GM18511 (cell line): ENCODE results near the gene RAD1.
"Not testable (repeated sequence)": the region's sequence is repeated elsewhere in the genome, so short reads cannot be mapped to it uniquely, and the experiment has no call there.

Experiments used
- ATAC-seq: cut with Tn5 transposase; IDR thresholded peaks from one replicate; pipeline ENCODE4 v1.9.1; 2021; ENCODE audit warnings: mild to moderate bottlenecking, moderate library complexity; ENCODE audit not compliant: unreplicated experiment

The RAD1 gene, protein sequence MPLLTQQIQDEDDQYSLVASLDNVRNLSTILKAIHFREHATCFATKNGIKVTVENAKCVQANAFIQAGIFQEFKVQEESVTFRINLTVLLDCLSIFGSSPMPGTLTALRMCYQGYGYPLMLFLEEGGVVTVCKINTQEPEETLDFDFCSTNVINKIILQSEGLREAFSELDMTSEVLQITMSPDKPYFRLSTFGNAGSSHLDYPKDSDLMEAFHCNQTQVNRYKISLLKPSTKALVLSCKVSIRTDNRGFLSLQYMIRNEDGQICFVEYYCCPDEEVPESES

DNA sequence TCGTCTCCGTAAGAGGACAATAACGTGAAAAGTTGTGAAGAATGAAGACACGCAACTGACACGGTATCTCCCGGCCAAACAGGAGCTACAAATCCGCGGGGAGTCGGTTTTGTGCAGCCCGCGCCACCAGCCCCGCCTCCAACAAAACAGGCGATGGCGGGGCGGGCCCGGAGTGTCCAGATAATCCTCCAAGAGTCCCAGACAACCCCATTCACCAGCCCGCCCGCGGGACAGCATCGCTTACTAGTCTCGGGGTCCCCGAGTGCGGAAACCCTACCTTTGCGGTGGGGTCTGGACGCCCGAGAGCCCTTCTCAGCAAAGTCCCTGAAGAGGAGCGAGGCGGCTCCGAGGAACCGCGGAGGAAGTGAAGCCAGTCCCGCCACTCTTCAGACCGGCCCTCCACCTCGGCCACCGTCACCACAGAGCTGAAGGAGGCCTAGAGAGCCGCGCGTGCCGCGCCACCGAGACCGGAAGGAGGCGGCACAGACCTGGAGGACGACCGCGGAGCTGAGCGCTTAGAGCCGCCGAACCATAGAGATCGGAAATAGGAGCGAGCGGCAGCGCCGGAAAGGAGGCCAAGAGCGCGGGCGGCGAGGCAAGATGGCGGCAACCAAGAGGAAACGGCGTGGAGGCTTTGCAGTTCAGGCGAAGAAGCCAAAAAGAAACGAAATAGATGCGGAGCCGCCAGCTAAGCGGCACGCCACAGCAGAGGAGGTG is at the start of gene RAD1, which contains the start of gene BRIX1:
Gene RAD1 (minus strand): TSS at position 366 of the 717 bp plus-strand sequence. CDS start 612 bp downstream, outside the sequence.
Gene BRIX1 (plus strand): TSS at position 573 of the 717 bp plus-strand sequence. CDS start 28 bp downstream, at position 601.
- peak; percentile 98 for ATAC-seq

DNA sequence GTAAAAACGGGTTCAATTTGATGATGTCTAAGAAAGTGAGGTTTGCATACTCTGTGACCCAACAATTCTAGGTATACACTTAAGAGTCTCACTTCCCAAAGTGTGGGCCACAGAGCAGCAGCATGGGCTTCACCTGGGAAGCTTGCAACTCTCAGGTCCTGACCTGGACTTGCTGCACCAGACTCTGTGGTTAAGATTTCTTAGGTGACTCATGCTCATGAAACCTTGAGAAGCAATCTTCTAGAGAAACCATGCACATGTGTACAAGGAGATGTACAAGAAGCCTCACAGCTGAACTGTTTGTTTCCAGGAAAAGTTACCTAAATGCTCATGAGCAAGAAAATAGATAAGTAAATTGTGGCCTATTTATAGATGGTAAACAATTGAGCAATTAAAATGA is 44.0 kb upstream of the RAD1 start:
- ATAC-seq = peak; percentile 93

DNA sequence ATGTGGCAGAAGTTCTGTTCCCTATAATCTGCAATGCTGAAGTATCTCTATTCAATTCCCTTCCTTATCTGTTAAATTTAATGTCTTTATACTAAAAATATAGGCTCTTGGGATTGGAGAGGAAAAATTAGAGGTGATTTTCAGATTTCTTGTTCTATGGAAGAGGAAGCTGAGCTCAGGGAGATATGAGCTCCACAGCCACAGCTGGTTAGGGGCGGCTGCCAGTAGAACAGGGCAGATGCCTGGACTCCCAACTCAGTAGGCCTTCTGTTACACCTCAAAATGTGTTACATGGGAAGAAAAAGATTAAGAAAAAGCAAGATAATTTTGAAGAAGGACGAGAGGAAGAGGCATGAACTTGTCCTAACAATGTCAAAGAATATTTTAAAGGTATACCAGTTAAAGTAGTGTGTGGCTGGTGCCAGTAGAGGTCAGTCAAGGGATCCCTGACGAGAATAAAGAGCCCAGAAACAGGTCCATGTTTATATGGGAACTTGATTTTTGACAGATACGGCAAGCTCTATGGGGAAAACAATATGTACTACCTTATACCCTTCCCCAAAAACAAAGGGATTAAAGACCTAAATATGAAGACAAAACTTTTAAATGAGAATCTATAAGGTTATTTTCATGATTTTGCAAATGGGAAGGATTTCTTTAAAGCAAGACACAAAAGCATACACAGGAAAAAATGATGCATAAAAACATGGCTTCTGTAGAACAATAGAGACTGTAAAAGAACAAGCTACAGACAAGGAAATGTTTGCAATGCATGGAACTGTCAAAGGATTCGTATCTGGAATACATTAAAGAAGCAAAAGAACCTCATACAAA is 42.8 kb upstream of the RAD1 start:
- no peak for ATAC-seq

DNA sequence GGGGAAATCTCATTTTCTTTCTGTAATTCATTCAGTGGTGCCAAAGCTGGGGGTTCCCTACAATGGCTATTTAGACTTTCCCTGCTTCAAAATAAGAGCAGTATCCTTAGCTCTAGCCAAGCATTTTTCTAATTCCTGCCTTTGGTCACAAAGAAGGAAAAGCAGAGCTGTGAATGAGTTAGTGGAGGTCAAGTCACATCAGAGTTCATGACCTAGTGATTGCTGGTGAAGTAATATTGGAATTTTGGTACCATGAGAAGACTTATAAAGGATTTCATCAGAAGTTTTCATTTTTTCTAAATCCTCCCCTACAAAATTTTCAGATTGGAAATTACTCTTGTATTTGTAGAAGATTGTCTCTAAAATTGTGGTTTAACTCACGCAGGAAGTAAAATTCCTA is 42.0 kb upstream of the RAD1 start:
- ATAC-seq = no peak

DNA sequence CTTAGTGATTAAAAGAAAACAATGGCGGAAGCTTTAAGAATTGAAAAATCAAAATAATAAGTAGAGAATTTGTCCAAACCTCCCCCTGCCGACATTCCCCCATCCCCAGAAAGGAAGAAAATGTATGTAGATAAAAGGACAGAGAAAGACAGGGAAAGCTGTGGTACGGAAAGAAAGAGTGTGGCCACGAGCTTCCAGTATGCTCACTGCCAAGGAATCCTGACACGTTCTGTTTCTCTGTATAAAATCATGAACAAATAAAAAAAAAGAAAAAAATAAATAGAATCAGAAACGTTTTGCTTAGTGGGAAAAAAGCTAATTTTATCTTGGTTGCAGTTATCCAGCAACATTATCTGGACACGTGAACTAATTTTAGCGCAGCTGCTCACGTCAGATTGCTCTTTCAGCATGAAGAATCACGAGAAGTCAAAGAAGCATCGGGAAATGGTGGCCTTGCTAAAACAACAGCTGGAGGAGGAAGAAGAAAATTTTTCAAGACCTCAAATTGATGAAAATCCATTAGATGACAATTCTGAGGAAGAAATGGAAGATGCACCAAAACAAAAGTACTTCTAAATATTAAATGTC is 29.2 kb upstream of the RAD1 start:
- no peak for ATAC-seq

DNA sequence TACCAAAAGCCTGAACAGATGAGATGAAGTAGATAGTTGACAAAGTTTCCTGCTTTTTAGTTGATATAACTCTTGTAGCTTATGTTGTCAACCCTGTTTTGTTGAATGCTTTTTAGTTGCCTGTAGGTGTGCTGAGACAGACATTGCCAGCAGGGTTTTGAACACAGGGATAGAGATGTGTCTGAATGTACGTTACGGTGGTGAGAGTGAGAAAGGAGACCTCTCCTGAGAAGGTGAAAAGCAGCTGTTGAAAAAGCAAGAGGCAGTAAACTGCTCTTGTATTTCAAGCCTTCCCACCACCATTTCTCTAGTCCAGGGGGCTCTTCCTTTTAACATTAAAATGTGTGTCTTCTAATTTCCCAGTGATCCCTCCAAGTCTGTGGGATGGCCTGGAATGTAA is 28.7 kb upstream of the RAD1 start:
- ATAC-seq = no peak

DNA sequence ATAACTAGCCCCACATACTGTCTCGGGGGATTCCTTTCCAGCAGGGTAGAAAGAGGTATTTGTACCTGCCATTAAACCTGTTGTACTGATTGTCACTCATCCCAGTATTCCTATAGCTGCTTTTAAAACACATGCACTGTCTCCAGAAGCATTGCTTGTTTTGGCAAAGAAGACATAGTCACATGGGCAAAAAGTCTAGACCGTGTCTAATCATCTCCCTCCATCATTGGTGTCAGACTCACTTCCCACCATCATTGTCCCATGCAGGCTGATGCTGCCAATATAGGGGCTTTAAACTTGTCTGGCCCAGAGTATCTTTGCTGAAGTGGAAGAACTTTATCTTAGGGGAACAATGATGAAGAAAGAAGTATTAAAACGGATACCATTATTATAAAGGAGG is 26.6 kb upstream of the RAD1 start:
- no peak for ATAC-seq

DNA sequence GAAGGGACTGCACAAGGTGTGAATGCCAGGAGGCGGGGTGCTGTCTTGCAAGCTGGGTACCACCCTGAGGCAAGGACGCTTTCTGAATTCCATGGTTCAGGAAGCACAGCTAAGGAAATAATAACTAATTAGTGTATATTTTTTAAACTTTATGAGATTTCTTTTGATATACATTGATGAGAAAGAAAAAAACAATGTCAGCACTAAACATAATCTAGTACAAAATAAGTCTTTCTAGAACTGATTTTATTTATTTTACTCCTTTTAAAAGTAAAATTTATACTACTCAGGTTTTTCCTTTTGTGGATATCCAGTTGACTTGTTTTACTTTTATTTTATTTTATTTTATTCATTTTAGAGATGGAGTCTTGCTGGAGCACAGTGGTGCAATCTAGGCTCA is 17.6 kb upstream of the RAD1 start:
- no peak for ATAC-seq

DNA sequence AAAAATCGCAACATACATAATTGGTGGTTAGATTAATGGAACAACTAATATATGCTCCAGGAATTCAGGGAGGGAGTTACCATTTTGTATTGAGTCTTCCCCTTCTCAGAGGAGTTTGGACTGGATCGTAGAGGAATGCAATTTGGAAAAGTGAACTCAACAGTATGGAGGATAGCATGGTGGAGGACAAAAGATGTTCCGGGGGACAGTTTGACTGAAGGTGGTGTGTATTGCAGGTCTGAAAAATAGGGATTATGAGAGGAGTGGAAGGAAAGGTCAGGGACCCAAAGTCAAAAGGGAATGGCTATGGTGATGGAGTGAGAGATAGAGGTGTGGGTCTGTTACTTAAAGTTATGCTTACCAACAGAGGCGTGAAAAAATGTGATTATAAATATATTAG is 15.6 kb upstream of the RAD1 start:
- ATAC-seq = no peak

DNA sequence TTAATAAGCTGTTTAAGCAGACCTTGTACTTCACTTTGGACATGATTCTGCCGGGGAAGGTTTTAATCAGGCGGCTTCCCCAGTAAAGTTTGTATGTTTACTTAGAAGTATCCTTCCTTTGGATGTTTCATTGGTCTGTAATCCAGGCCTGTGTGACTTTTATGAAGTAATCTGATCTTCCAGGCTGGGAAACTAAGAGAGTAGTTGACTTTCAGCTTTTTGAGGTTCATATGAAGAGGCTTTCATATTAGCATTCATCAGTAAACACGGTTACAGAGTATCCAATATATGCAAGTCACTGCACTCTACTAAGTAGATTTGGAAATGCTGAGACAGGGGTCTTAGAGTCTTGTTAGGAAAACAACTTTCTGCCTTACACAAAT is 15.1 kb upstream of the RAD1 start:
- no peak for ATAC-seq

DNA sequence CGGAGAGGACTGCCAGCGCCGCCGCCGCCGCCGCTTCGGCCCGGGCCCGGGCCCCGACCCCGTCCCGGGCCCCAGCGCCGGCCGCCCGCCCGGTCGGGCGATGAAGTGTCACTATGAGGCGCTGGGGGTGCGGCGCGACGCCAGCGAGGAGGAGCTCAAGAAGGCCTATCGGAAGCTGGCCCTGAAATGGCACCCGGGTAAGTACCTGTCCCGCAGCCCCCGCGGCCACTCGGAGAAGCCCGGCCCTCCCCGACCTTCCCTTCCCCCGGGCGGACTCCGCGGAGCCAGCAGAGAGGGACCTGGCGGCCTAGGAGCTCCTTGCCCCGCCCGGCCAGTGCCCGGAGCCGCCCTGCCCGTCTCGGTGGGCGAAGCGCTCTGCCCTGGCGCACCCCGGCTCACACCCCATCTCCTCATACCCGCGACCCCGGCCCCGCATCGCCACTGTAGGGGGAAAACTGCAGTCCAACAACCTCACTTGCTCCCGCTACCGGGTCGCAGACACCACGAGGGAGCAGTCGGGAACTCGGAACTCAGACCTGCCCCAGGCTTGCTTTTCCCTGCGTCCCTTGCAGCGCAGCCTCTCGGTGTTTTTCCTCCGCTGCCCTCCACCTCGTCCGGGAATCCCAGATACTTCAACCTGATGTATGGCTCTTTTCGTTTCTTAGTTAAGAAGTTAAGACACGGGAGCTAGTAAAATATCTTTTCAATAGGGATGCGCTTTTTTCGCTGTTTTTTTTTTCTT is 14.6 kb upstream of the RAD1 start:
- peak; percentile 77 for ATAC-seq

DNA sequence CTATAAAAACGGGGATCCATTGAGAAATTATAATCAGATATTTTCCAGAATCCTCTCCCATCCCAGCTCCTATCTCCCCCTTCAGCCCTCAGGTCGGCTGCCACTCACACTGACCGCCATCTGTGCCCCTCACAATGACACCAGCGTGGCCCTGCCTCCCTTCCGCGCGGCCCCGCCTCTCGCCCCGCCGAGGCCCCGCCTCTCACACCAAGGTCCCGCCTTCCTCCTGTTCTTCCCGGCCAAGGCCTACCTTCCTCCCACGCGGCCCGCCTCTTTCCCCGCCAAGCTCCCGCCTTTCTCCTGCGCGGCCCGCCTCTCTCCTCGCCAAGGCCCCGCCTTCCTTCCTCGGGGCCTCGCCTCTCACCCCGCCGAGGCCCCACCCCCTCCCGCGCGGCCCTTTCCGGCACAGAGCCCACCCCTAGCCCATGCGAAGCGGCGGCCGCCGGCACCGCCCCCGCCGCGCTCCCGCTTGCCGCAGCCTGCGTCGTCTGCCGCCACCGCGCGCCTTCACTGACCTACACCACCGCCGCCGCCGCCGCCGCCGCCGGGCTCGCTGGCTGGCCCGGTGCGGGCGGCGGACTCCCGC is 13.9 kb upstream of the RAD1 start, which contains the start of gene DNAJC21:
Gene DNAJC21 (plus strand): TSS at position 426 of the 586 bp plus-strand sequence. CDS start 261 bp downstream, outside the sequence.
- ATAC-seq = peak; percentile 88

DNA sequence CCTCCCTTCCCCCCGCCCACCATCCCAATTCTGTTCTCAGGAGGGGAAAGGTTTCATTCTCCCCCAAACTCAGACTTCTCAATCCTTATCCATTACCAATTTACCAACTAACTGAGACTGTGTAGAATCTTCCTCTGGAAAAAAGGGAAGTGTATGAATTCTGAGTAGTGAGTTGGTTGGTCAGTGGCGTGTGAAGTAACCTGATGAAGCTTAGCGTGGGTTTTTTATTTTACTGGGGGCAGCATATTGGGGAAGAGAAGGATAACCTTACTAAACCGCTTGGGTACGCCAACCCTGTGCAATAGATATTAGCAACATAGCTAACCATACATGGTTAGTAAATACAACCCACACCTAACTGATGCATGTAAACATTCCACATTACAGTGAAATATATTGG is 13.0 kb upstream of the RAD1 start:
- ATAC-seq = no peak

DNA sequence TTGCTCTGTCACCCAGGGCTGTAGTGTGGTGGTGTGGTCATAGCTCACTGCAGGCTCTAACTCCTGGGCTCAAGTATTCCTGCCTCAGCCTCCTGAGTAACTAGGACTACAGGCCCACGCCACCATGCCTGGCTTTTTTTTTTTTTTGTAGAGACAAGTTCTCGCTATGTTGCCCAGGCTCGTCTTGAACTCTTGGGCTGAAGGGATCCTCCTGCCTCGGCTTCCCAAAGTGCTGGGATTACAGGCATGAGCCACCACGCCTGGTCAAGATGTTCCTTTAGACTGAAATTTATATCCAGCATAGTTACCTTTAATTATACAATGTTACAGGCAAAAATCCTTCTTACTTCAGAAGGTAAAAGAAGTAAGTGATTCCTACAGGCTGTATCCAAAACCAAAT is 12.5 kb upstream of the RAD1 start:
- no peak for ATAC-seq

DNA sequence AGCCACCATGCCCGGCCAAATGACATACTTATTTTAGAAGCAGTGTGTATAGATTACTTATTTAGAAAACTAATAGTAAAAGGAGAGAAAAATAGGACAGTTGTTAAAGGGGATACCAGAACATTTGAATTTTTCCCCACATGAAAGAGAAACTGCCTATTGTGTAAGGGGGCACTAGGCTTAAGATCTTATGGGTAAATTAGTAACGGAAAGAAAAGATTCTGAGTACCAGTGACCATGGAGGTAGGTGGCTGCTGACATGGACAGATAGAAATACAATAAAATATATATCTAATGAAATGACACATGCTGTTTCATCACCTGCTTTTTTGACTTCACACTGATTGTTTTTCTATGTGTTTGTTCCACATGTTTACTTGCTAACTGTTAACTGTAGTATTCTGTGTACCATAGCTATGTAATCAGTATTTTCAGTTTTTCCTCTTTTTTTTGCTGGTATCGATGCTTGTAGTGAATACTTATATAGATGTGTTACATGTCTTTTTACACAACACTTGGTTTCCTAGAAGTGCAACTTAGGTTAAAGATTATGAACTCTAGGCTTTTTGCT is 11.1 kb upstream of the RAD1 start:
- ATAC-seq = no peak

DNA sequence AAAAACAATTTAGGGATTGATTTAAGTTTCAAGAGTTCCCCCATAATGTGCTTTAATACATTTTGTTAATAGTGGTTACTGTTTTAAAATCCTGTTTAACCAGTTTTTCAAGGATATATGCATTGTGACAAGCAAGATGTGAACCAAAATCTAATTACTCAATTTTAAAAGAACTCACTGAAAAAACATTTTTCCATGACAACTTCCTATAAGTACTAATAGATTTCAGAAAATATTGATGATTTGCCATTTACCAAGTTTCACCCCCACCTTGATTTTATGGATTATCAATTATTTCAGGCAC is 9.1 kb upstream of the RAD1 start:
- ATAC-seq = no peak

DNA sequence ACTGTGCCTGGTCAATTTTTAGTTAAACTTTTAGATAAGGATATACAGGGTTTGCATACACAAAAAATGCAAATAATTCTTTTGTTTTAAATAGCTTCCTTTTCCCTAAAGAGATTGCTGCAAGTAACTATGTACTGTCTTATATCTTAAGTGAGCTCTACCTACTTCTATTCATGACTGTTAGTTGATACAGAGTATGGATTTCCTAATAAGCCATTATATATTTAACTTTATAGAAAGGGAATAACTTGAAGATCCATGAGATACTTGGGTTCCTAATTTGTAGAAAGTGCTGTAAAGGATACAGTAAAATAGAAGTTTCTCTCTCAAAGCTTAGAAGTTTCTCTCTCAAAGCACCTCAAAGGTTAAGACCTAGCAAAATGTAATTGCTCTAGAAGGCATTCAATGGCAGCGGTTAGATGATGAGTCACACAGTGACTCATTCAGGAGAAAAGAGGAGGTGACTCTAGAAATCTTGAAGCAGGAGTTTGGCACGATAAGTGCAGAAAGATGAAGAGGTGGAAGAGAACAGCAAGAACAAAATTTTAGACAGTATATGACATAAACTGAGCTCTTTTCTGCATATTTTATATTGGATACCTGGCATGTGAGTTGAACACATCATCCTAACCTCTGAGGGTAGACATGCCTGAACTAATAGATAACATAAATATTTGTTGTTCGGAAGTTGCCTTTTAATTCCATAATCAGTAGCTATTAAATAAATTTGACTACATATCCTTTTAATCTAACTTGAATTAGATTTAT is 8.6 kb upstream of the RAD1 start:
- ATAC-seq = no peak

DNA sequence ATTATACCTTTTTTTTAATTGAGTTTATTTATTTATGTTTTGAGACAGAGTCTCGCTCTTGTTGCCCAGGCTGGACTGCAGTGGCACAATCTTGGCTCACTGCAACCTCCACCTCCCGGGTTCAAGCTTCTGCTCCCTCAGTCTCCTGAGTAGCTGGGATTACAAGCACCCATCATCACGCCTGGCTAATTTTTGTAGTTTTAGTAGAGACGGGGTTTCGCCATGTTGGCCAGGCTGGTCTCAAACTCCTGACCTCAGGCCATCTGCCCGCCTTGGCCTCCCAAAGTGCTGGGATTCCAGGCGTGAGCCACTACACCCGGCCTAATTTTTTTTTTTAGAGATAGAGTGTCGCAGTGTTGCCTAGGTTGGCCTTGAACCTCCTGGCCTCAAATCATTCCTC is 8.0 kb upstream of the RAD1 start:
- ATAC-seq = not testable (repeated sequence)

DNA sequence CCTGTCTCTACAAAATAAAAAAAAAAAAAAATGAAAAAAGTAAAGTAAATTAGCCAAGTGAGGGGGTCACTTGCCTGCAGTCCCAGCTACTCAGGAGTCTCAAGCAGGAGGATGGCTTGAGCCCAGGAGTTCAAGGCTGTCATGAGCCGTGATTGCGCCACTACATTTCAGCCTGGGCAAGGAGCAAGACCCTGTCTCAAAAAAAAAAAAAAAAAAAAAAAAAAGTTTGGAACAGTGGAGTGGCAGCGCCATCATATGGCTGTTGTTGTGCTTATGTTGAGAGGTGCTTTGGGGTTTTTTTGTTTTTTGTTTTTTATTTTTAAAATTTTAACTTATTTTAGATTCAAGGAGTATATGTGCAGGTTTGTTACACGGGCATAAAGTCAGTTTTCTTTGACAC is 3.8 kb upstream of the RAD1 start:
- ATAC-seq = no peak
